Measurements from ENCODE around the gene HS3ST2.
A peak's percentile ranks its signal among the peaks of the same experiment; 100 is the strongest.
"Not testable (repeated sequence)": the region's sequence is repeated elsewhere in the genome, so short reads cannot be mapped to it uniquely, and the experiment has no call there.

Gene HS3ST2

GRCh38 chr16:22814711-22815105 is 746 bp downstream of the HS3ST2 start:
- DNase-seq: no peak

DNA sequence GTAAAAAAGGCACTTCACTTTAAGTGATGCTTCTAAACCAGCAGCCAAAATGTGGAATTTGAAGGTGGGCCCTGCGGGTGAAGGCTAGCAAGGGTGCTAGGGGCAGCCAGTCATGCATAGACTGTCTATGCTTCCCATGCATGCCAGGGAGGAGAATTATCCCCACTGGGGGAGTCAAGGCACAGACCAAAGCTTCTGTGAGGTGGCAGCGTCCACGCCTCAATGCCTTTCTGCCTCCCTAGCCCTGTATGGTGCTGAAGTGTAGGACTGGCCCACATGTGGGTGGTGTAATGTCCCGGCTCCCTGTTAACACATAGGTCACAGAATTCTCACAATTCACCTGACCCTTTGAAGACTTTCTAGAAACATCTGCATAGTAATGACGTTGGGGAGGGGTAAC is 1.9 kb downstream of the HS3ST2 start:
- DNase-seq: no peak

DNA sequence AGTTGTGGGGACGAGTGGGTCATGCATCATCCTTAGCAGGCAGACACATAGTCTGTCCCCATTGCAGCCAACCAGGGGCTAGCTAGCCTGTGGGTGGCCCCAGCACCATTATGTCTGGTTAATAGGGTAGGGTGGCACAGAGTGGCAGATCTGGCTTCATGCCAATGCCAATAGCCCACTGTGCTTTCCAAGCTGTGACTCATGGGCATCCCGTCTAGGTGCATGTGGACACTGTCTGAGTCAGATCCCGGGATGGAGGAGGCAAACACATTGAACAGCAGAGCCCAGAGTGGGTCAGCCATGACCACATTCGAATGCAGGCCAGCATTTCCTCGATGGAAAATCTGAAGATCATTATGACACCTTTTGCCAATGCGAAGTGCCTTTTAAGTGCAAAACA is 2.5 kb downstream of the HS3ST2 start:
- DNase-seq: no peak

GRCh38 chr16:22818736-22819135 is 4.8 kb downstream of the HS3ST2 start:
- not testable (repeated sequence) for DNase-seq

GRCh38 chr16:22838681-22839080 is 24.7 kb downstream of the HS3ST2 start:
- DNase-seq: no peak

DNA sequence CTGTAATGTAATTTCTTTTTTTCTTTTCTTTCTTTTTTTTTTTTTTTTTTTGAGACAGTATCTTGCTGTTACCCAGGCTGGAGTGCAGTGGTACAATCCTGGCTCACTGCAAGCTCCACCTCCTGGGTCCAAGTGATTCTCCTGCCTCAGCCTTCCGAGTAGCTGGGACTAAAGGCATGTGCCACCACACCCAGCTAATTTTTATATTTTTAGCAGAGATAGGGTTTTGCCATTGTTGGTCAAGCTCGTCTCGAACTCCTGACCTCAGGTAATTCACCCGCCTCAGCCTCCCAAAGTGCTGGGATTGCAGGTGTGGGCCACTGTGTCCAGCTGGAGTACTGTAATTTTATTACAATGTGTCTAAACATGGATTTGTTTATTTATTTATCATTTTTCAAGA is 28.1 kb downstream of the HS3ST2 start:
- not testable (repeated sequence) for DNase-seq

DNA sequence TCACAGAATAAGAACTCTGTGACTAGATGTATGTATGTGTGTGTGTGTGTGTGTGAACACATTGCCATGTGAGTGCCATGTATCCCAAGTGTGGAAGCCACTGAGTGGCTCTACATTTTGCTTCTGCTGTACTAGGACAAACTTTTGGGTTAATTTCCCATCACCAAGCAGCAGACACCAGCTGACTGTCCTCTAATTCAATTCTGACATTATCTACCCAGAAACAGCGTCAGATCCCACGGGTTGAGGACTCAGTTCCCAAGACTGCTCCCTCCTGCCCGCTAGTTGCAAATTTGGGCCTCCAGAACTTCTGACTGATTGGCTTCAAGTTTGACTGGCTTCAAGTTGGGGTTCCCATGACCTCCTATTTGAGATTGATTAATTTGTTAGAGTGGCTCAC is 29.2 kb downstream of the HS3ST2 start:
- no peak for DNase-seq

GRCh38 chr16:22843856-22844255 is 29.9 kb downstream of the HS3ST2 start:
- peak; percentile 3 for DNase-seq

DNA sequence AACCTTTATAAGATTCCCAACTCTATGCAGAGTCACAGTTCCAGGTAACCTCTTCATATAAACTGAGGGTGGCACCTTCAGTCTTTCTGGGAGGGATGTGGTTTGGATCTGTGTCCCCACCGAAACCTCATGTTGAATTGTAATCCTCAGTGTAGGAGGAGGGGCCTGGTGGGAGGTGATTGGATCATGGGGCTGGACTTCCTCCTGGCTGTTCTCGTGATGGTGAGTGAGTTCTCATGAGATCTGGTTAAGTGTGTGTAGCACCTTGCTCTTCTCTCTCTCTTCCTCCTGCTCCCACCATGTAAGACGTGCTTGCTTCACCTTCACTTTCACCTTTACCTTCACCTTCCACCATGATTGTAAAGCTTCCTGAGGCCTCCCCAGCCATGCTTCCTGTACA is 30.5 kb downstream of the HS3ST2 start:
- DNase-seq: peak; percentile 20

DNA sequence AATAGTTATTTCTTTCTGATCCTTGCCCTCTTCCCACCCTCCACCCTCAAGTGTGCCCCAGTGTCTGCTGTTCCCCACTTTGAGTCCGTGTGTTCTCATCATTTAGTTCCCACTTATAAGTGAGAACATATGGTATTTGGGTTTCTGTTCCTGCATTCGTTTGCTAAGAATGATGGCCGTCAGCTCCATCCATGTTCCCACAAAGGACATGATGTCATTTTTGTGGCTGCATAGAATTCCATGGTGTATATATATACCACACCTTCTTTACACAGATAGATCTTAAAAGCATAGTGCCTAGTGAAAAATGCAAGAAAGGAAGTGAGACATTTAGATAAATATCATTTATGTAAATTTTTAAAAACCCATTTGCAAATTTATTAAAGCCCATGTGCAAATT is 33.1 kb downstream of the HS3ST2 start:
- no peak for DNase-seq

DNA sequence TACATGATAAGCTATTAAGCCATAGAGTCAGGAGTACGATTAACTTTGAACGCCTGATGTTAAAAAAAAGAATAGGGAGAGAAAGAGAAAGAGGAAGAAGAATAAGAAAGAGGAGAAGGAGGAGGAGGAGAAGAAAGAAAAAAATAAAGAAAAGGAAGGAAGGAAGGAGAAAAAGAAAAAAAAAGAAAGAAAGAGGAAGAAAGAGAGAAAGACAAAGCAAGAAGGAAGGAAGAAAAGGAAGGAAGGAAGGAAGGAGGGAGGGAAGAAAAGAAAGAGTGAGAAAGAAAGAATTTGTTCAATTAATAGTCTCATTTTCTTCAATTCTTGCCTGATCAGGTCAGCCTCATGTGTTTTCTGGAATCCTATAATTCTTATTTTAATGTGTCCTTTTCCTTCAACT is 33.7 kb downstream of the HS3ST2 start:
- DNase-seq: no peak

DNA sequence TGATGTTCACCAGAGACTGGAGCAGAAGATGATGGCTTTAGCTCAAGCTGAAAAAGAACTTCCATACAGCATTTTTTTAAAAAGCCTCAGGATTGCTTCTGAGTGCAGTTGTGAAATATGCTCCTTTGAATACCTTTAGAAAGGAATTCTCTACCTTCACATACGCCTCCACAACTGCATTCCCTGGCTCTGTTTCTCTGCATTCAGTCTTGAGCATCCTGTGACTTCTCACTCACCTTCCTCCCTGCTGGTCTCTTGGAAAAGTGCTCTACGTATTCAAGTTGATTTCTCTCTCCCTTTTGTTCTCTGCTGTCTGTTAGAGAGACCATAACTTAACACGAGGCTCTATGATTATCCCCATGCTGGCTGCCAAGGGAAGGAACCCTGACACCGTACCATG is 34.5 kb downstream of the HS3ST2 start:
- no peak for DNase-seq

- no peak for DNase-seq
These were observed 35.6 kb downstream of the HS3ST2 start for GRCh38 chr16:22849517-22849916.

DNA sequence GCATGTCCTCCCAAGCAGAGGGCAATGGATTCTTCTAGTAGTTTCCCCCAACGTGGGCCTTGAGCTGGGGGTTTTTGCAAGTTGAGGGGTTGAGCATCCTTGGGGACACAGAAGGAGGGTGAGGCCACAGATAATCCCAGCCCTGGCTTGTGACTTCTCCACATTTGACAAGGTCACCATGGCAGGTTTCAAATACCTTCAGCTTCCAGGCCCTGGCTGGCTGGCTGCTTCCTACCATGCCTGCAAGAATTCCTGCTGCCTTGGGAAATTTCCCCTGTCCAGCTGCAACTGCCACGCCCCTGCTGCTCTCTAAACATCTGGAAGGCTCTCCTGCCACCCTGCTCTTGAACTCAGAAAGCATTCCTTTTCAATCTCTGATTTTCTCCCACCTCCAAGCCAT is 41.3 kb downstream of the HS3ST2 start:
- DNase-seq: no peak

DNA sequence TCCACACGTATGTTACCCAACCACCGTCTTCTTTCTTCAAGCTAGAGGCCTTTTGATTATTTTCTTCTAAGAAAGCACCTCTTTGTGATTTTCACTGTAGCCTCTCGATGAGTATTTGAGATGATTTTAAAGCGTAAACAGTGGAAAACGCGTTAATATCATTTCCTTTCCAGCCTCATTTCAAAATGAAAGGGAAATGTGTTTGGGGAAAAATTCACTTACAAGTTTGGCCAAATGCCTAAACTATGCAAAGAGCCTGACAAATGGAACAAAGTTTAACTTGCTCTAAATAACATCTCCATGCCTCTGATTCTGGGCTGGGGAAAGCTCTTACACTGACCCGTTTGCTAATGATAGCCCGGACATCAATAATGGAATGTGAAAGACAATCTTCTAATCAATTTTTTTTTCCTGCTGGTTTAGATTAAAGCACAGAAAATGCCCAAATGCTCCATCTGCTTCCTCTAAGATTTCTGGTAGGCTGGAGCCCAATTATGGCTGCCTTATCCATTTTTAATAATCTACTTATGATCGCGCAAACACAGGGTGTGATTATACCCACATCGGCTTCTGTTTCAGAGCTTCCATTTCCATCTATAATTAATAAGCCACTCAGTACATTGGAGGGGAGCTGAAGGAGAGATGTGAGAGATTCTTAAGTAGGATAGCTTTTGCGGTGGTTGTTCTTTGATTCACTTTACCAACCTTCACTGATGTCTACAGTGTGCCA is 43.5 kb downstream of the HS3ST2 start:
- DNase-seq: no peak

DNA sequence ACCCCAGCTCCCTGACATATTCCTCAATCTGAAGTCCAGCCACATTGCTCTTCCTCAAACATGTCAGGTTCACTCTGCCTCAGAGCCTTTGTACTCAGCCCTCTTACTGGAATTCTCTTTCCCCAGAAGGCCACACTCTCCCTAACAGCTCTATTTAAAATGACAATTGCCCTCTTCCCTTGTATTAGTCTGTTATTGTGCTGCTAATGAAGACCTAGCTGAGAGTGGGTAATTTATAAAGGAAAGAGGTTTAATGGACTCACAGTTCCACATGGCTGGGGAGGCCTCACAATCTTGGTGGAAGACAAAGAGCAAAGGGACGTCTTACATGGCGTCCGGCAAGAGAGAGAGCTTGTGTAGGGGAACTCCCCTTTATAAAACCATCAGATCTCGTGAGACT is 46.0 kb downstream of the HS3ST2 start:
- no peak for DNase-seq

DNA sequence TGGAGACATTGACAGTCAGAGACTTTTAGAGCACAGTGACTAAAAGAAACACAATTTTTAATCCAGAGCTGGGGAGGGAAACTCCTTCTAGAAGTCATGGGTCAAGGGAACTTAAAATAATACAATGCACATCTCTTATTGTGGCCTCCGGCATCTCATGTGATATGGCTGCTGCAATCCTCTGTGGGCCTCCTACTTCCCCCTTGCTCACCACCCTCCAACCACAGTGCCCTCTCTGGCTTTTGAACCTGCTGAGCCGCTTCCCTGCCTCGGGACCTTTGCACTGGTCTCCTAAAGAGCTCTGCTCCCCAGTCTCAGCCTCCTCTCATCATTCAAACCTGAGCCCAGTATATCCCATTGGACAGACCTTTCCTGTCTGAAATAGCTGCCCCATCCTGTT is 47.6 kb downstream of the HS3ST2 start:
- DNase-seq: peak; percentile 51

- DNase-seq: no peak
These were observed 48.1 kb downstream of the HS3ST2 start for GRCh38 chr16:22862046-22862445.

DNA sequence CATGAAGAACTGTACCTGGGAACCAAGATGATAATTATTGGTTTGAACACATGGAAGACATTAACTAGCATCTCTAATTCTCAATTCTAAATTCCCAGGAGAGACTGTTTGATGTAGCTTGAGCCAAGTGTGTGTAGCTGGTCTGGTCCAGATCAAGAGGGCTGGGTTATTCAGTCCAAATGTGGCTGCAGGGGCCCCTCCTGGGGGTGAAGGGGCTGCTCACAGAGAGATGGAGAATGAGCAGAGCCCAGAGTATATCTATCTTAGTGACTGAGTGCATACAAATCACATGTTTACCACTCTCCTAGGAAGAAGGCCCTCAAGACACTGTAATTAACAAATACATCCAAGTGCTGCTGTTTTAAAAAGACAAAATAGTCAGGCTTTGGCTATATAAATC is 50.4 kb downstream of the HS3ST2 start:
- DNase-seq: no peak

GRCh38 chr16:22868593-22869224 is 54.7 kb downstream of the HS3ST2 start:
- no peak for DNase-seq

- DNase-seq: no peak
These were observed 57.9 kb downstream of the HS3ST2 start for GRCh38 chr16:22871861-22872260.

DNA sequence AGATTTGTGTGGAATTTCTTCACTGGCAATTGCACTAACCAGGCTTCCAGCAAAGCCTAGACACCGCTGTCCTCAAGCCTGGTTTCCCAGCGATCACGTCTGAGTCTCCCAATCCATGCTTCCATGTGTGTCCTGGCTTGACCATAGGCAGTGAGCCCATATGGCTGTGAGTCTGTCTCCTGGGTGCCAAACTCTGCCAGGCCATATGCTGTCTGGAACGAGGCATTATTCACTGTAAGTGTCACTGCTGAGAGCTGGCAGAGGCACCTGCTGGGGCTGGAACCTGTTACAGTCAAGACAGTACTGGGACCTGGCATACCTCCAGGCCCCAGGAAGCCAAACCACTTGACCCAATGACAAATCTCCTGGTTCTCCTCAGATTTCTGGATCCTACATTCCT is 60.4 kb downstream of the HS3ST2 start:
- DNase-seq: no peak

- no peak for DNase-seq
These were observed 65.0 kb downstream of the HS3ST2 start for GRCh38 chr16:22878955-22879354.

DNA sequence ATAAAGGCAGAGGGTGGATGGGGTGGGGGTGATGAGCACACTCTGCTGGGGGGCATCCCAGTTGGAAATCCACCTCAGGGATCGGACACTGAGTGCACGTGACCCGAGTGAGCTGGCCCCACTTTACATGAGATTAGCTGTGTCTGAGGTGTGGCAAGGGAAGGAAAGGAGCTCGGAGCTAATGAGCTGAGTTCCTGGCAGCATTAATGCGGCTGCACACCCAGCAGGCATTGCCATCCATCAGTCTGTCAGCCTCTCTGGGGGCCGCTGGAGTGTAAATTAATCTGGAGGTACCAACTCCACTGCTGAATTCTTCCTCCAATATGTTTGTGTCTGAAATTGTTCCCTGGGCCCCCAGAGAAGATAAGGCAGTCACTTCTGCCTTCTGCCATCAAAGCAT is 65.5 kb downstream of the HS3ST2 start:
- DNase-seq: no peak

DNA sequence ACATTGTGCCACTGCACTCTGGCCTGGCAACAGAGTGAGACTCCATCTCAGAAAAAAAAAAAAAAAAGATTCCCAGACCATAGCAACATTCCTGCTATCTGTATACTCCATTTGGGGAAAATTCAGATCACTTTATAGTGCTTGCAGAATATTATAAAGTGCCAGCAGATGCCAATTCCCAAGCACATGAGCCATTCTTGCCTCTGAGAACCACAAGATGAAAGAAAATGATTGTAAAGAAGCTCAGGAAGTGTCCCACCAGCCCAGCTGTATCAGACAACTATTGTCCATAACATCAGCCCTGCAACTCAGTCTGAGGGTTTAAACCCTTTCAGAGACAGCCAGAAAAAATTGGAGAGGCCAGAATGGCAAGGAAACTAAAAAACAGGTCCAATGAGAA is 69.0 kb downstream of the HS3ST2 start:
- DNase-seq: no peak

Data from suppressor macrophage treated with lipopolysaccharide for 4 hours (primary cell).